GM19395 (cell line): ENCODE measurements around the gene ANKDD1B.

Experiments
- ATAC-seq: cut with Tn5 transposase; IDR thresholded peaks from one replicate; pipeline ENCODE4 v1.9.1; 2021; ENCODE audit warnings: mild to moderate bottlenecking, moderate library complexity; ENCODE audit not compliant: unreplicated experiment

Gene ANKDD1B

DNA sequence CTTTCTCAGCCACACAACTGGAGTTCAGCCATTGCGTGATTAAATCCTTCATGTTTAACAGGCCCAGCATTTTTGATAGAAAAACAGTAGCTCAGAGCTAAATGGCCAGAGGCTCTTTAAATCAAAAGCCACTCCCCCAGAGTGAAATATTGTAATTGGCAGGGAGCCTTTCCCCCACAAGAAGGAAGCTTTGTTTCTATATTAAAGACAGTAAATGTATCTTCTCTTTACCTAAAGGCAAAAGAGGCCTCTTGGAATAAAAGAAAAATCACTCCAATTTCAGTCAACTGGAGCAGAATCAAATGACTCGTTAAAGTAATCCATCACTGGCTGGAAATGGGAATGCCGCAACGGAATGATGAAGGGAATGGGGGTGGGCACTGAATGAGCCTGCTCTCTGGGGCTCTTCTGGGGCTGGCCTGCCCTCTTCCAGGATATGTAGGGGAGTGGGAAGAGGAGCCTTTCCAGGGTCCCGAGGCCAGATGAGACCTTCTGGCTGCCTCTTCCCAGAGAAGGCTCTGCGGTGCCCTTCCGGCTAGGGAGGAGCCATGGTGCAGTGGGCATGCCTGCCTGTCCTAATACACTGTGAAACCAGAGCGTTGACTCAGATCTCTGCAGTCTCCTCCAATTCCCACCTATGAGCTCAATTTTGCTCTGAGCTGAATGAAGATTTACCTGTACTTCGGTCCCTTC, 45.2 kb downstream of the ANKDD1B start:
- ATAC-seq, result no peak

DNA sequence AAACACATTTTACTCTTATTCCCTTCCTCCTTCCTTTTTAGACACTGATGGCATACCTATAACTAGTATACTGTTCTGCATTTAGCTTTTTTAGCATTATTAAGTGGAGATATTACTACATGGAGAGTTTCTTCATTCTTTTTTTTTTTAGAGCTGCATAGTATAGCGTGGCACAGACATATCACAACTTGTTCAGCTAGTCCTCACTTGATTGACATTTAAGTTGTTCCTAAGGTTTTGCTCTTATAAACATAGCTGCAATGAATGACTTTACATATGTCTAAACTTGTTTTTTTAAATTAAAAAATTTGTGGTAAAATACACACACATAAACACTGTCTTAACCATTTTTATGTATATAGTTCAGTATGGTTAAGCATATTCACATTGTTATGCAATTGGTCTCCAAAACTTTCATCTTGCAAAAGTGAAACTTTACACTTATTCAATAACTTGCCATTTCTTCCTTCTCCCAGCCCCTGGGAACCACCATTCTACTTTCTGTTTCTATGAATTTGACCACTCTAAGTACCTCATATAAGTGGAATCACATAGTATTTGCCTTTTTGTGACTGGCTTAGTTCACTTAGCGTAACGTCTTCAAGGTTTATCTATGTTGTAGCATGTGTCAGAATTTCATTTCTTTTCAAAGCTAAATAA, 48.7 kb downstream of the ANKDD1B start:
- ATAC-seq, result no peak

DNA sequence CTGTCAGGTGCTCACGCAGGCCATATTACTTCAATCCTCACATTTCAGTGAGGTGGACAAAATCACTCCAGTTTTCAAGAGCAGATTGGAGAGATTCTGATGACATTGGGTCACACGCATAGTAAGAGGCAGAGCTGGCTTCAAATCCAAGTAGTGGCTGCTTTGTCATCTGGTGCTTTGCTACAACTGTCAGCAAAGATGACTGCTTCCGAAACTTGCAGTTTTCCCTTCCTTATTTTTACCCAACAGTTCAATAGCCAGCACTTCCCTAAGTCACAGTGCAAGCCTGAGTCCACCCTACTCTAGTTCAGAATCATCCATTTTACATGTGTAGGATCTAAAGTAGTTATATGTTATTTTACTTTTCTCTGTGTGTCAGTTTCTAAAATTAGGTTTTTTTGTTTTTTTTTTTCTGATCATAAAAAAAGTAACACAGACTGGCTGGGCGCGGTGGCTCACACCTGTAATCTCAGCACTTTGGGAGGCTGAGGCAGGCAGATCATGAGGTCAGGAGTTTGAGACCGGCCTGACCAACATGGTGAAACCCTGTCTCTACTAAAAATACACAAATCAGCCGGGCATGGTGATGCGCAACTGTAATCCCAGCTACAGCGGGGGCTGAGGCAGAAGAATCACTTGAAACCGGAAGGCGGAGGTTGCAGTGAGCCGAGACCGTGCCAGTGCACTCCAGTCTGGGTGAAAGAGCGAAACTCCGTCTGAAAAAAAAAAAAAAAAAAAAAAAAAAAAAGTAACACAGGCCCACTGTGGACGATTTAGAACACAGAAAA, 49.6 kb downstream of the ANKDD1B start:
- ATAC-seq, result no peak

DNA sequence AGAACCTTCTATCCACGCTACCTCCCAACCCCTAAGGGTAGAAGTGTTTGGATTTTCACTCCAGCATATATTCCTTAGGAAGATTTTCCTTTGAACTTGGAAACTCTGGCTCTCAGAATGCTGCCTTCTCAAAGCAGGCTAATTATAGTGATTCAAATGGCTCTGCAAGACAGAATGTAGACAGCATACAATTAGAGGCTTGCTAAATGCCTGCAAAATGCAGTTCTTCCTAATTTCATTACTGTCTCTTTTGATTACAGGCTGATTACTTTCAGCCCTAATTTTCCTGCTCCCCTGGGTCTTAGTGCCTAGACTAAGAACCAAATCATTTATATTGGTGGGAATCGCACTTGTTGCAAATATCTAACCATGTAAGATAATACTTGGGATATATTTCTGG, 50.8 kb downstream of the ANKDD1B start:
- no peak for ATAC-seq

DNA sequence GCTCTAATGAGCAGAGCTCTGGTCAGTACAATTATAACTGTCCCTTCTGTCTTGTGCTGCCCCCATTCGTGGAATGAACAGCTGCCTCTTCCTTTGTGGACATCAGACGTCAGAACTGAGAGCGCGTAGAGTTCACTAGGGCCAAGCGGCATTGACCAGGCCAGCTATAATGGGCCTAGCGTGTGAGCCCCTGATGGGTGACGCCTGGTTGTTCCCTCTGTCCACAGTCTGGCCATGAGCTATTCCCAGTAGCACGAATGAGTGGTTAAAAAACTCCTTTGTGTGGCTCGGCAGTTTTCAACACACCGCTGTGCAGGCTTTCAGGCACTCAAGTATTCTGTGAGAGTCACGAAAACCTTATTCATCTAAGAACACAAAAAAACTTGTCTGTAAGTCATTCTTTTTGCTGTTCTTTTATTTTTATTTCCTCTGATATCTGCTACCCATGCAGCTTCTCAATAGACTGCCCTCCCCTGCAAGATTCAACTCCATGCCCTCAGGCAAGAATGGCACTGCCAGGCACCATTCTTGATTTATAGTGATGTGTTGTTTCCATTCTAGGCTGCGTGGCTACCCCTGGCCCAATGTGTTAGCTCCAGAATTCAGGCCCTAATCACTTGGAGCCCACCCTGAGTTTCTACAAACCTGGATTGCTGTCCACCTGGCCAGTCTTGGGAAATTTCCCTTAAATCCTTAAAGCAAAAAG, 52.5 kb downstream of the ANKDD1B start:
- no peak for ATAC-seq

DNA sequence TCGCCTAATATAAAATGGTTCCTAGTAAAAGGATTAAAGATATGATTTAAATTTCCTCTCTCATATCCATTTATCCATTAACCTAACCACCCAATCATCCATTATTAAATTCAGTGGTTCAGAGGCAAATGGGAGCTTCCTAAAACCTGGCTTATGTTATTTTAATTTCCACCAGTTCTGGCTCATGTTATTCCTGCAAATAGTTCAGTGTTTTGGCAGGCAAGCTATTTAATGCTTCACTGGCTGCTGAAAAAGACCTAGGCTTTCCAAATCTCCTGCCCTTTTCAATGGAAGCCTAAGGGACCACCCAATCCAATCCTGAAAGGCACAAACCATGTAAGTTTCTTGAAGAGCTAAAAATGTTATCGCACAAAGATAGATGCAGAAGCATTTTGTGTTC, 53.7 kb downstream of the ANKDD1B start:
- ATAC-seq, result no peak

DNA sequence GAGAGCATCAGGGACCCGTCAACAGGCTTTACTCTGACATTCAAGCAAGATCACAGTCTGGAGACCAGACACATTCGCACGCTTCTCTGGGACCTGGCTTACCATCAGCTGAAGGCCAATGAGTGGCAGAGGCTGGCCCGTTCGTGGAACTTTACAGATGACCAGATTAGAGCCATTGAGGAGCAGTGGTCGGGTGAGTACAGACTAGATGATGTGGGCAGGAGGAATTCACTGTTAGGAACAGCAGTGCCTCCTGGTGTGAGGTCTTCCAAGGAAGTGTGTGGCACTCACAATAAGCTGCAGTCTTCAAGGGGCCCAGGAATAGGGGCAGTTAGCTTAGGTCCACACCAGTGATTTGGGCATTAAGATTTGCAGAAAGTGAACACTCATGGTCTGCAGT, 55.5 kb downstream of the ANKDD1B start:
- no peak for ATAC-seq

DNA sequence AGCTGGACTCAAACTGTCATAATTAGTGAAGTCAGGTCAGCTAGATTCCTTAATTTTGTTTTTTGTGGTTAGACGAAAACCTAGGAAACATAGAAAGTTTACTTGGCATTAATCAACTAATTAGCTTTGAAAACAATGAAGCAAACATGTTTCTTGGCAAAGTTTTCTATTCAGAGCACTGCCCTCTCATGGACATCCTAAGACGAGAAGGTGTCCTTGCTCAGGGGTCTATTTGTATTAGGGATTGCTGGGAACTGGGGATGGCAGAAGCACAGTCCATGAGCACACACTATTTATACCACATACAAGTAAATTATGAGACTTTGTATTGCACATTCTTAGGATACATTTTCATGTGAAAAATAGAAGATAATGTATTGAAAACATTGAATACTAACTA, 56.3 kb downstream of the ANKDD1B start:
- ATAC-seq, result no peak

DNA sequence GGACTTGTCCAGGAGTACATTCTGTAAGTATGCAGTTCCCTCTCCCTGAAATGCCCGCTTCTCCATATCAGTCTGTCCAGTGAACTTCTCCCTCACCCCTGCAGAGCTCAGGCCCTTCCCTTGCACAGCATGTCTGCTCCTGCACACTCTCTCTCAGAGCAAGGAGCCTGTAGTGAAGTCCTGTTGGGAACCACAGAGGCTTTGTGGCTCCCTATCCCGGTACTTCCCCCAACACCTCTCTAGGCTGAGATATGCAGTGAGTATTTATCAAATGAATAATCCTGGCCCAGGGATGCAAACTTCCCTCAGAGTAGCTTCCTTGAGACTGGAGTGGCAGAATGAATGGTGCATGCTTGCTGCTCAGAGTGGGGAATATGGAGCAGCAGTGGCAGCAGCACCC, 57.2 kb downstream of the ANKDD1B start:
- peak; percentile 25 for ATAC-seq

DNA sequence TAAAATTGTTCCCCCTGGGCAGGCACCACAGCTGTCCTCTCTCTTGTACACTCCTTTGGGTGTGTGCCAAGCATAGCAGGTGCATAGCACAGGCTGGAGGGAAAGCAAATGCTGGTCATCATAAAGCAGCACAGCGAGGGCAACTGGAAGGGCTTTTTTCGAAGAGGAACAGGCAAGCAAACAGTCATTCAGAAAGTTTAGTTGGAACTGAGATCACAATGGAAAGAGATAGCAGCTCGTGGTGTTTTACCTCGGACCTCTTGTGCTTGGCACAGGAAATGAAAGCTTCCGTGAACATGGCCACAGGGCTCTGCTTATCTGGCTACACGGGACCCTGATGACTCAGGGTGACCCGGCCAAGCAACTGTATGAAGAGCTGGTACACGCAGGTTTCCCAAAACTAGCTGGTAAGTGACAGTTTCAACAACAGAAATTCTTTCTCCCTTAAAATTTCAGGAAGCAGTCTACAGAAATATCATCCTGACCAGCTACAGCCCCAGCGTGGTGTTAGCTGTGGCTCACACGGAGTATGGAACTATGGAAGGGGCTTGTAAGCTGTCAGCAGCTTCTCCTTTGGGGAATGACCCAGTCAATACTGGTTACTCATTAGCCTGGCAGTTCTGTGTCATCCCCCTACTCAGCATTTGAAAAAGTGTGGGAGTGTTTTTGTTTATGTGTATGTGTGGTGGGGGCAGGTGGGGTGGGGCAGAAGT, 57.9 kb downstream of the ANKDD1B start:
- peak; percentile 95 for ATAC-seq

DNA sequence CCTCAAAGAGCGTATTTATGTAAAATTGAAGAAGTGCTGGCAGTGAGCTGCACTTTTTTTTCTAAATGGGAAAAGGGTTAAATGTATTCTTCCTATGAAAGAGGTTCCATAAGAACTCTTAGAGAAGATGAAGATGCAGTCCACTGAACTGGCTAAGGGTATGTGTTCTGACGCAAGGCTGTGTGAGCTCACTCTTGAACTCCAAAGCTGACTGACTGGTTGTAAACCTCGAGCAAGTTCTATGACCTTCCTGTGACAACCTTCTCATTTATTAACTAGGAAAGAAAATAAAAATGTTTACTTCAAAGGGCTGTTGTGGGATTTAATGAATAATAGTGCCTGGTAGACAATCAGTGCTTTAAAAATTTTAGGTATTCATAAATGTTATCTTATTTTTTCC, 59.3 kb downstream of the ANKDD1B start:
- no peak for ATAC-seq

DNA sequence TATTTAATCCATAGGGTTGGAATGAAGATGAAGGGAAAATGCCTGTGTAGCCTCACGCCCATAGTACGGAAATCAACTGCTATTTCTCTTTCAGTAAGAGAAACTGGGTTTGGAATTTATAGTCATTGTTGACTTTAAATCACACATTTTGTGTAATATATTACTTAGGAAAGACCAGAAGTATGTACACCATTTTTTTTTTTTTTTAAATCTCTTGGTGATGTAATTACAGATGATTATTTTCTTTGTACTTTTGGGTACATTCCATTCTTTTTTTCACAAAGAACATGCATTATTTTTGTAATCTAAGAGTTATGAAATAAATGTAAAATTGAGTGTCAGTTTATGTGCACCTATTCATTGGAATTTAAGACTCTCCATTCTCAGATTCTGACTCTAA, 60.3 kb downstream of the ANKDD1B start:
- no peak for ATAC-seq

DNA sequence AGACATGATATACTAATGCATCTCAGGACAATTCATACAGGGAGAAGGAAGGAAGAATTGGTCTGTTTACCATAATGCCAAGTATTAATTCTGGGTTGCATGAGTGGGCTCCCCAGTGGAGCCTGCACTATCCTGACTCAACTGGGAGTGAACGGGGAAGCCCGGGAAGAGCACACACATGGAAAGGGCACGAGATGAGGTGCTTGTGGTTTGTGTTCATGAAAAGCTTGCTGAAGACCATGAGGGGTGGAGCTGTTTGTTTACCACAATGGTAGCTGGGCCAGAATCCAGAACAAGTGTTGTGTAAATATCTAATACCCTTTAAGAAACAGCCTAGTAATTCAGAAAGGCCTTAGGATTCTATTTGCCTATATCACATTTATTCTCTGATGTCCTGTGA, 61.4 kb downstream of the ANKDD1B start:
- ATAC-seq, result no peak

DNA sequence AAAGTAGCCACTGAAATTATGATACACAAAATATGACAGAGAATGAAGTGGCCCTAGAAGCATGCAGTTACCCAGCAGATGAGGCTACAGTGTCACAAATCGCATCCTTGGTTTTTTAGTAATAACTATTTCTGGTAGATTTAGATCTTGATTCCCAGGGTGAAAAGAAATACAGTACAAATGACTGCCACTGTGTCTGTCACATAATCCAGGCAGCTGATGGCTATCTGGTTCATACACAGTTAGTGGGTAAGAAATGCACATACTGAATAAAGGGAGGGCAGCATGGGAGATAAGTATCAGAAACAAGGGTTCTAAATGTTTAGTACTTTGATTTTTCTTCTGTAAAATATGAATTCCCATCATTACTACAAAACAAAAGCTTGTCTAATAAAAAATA, 64.5 kb downstream of the ANKDD1B start:
- ATAC-seq, result no peak

DNA sequence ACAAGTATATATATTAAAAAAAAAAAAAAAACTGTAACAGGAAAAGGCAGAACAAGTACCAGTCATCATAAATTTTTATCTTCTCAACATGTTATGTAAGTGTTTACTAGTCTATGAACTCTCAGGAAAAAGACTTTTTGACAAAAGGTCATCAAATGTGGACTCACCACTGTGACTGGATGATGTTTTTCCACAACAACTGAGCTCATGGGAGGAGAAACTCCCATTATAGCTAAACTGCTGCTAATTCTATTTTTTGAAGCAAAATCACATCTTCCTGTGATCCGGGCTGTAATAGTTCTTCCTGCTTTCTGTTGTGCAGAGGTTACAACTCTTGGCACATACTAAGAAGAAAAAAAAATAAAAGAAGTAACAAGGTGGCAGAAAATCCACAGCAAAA, 66.4 kb downstream of the ANKDD1B start:
- no peak for ATAC-seq

DNA sequence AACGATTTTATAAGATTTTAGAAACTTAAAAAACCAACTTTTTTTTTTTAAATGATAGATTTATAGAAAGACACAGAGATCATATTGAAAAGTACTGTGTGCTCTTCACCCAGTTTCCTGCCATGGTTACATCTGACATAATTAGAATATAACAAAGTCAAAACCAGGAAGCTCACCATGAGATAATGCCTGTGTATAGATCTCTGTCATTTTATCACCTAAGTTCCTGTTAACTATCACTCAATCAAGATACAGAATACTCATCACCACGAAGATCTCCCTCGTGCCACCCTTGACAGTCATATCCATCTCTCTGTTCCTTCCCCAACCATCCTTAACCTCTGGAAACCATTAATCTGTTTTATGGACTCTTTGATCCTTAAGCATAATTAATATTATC, 66.9 kb downstream of the ANKDD1B start:
- no peak for ATAC-seq

DNA sequence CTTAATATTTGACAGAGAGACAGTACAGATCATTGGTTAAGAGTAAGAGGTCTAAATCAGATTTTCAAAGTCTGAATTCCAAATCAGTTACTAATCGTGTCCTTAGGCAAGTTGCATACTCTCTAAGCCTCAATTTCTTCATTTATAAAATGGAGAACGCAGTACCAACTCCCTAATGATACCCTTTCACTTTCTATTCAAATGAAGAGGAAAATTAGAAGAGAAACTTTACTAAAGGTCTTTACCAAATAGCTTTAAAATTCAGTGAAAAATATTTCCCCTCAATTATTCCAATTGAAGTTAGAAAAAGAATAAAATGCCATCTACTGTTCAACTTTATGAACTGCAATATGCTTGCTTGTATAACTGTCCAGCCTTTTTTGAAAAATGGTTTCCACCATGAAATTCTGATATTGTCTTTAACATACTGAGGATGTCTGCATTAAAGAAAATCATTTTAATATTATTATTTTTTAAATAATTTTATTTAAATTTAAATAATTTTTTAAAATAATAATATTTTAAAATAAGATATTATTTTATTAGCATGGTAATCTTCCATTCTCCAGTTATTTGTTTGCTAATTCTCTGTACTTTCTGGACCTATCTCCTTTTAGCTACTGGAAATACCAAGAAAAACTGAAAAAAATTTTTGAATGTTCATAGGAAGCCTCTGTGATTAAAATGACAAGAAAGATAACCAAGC, 70.0 kb downstream of the ANKDD1B start:
- no peak for ATAC-seq

DNA sequence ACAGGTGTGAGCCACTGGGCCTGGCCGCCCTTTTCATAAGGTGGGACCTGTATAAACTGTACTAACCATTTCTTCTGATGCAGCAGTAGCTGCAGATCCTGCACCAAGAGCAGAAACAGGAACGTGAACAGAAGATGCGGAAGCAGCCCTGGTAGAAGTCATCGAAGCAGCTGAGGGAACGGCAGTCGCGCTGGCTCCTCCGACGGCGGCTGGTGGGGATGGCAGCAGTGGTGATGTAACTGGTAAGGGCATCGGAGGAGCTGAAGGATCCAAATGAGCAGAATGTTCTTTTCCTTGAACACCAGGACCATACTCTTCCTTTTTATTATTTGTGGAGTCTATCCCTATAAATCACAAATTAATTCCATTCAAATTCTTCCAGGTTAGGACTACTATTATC, 73.9 kb downstream of the ANKDD1B start:
- ATAC-seq, result no peak

DNA sequence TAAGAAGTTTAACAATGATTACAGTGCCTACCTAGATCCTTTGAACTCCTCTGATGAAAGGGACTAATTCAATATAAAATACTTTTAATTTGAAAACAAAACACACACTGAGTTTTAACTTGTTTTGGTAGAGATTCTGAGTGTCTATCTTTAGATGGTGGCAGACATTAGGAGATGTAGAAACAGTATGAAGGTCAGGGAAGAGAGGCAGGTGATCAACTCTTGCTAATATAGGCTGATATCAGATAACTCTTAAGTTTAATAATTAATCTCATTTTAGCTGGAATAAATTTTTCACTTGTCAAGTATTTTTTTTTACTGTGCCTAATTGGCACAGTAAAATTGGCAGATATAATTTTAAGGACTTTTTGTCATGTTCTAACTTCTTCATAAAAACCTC, 75.2 kb downstream of the ANKDD1B start:
- no peak for ATAC-seq

DNA sequence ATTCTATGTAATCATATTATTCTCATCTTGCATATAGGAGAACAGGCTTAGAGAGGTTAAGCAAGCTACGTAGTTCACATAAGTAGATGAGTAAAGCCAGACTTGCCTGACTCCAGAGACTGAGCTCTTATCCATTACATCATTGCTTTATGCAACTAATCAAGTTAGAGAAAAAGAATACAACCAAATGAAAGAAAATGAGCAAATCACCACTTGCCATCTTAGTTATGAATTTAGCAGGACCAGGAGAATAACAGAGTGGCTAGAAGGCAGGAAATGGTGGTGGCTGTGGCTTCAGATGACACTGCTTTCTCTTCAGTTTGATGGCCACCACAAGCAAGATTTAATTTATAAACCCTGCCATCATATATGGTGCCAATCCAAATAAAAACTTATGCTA, 79.4 kb downstream of the ANKDD1B start:
- ATAC-seq, result no peak
